ENCODE data around the gene GKAP1. TPM values are rescaled to one million over a fixed set of nuclear protein-coding genes. Genes with fewer than 3 reads are reported as not detected.
A peak's percentile ranks its signal among the peaks of the same experiment; 100 is the strongest.
"Not testable (repeated sequence)": the region's sequence is repeated elsewhere in the genome, so short reads cannot be mapped to it uniquely, and the experiment has no call there.

Gene GKAP1
- total RNA-seq (2022) (4.5 and 5.8 TPM in 2 replicates), Bru-seq, nascent RNA (percentile 40 among the genes with signal in this experiment), BruChase-seq, experiment 1, labeled RNA remaining after a 6-hour chase (percentile 36 among the genes with signal in this experiment), BruChase-seq, experiment 2, labeled RNA remaining after a 2-hour chase (percentile 42 among the genes with signal in this experiment)
- long read RNA-seq, partial matches to known transcripts: 0 of 8 reads
- long read RNA-seq, other reads (novel, unspliced or antisense): 3 of 8 reads

- H3K4me1 Mint-ChIP-seq (ENCODE audit: insufficient read depth, unreplicated experiment); intact Hi-C loops (cut with micrococcal nuclease); BruUV-seq (replicated peaks); H3K9me3 Mint-ChIP-seq (ENCODE audit: unreplicated experiment); H3K4me3 Mint-ChIP-seq (ENCODE audit: unreplicated experiment); H3K27me3 Mint-ChIP-seq (ENCODE audit: insufficient read depth, unreplicated experiment); H3K36me3 Mint-ChIP-seq (ENCODE audit: insufficient read depth, unreplicated experiment): not testable (repeated sequence)
- H3K27ac Mint-ChIP-seq (ENCODE audit: low read depth, unreplicated experiment): peak within 1 kb of the TSS; percentile 65
- ChIA-PET POLR2A (interaction anchor here (0.6 kb wide), 1 partner anchor 108 kb away, joined by 4 read pairs; no protein-coding TSS in a partner anchor), CTCF (interaction anchor here (0.7 kb wide), 1 partner anchor 240 kb away, joined by 3 read pairs; no protein-coding TSS in a partner anchor)
- peak; percentile 60 for DNase-seq (ENCODE audit: unreplicated experiment)
Measured at GRCh38 chr9:83817356-83818278, at the start of gene GKAP1. TSS of gene GKAP1 (minus strand) at chr9:83817769. CDS start at chr9:83806517, 11,252 bp downstream.

GRCh38 chr9:83849895-83850294 lies 32.3 kb upstream of the GKAP1 start:
- CTCF ChIA-PET: not testable (repeated sequence)

GRCh38 chr9:83837070-83837643 lies 19.6 kb upstream of the GKAP1 start:
- H3K9me3 Mint-ChIP-seq (ENCODE audit: unreplicated experiment); POLR2A ChIA-PET; H3K27me3 Mint-ChIP-seq (ENCODE audit: insufficient read depth, unreplicated experiment); H3K4me3 Mint-ChIP-seq (ENCODE audit: unreplicated experiment); H3K27ac Mint-ChIP-seq (ENCODE audit: low read depth, unreplicated experiment); BruUV-seq (replicated peaks); CTCF ChIA-PET; DNase-seq (ENCODE audit: unreplicated experiment); H3K4me1 Mint-ChIP-seq (ENCODE audit: insufficient read depth, unreplicated experiment): not testable (repeated sequence)
- peaks cover 15% of the 10 kb centered on the region for H3K36me3 Mint-ChIP-seq (ENCODE audit: insufficient read depth, unreplicated experiment)
- intact Hi-C loops (cut with micrococcal nuclease): loop anchor here (5.0 to 10.0 kb wide), 2 partner anchors 78 to 425 kb away; no protein-coding TSS in a partner anchor

More at GRCh38 chr9:83849895-83850294, 32.3 kb upstream of the GKAP1 start:
- H3K4me1 Mint-ChIP-seq (ENCODE audit: insufficient read depth, unreplicated experiment); H3K27ac Mint-ChIP-seq (ENCODE audit: low read depth, unreplicated experiment); H3K4me3 Mint-ChIP-seq (ENCODE audit: unreplicated experiment); DNase-seq (ENCODE audit: unreplicated experiment); POLR2A ChIA-PET; BruUV-seq (replicated peaks); H3K9me3 Mint-ChIP-seq (ENCODE audit: unreplicated experiment); H3K27me3 Mint-ChIP-seq (ENCODE audit: insufficient read depth, unreplicated experiment); intact Hi-C loops (cut with micrococcal nuclease): not testable (repeated sequence)
- H3K36me3 Mint-ChIP-seq (ENCODE audit: insufficient read depth, unreplicated experiment): peaks cover 50% of the 10 kb centered on the region

- H3K36me3 Mint-ChIP-seq (ENCODE audit: insufficient read depth, unreplicated experiment); POLR2A ChIA-PET; H3K27me3 Mint-ChIP-seq (ENCODE audit: insufficient read depth, unreplicated experiment); H3K27ac Mint-ChIP-seq (ENCODE audit: low read depth, unreplicated experiment); H3K4me1 Mint-ChIP-seq (ENCODE audit: insufficient read depth, unreplicated experiment); BruUV-seq (replicated peaks); H3K4me3 Mint-ChIP-seq (ENCODE audit: unreplicated experiment); CTCF ChIA-PET; H3K9me3 Mint-ChIP-seq (ENCODE audit: unreplicated experiment); DNase-seq (ENCODE audit: unreplicated experiment): not testable (repeated sequence)
- intact Hi-C loops (cut with micrococcal nuclease): loop anchor here (10.0 kb wide), 1 partner anchor 84 kb away; no protein-coding TSS in a partner anchor
Measured at GRCh38 chr9:83830426-83831071, 13.0 kb upstream of the GKAP1 start.

GRCh38 chr9:83824986-83825623 lies 7.5 kb upstream of the GKAP1 start:
- DNase-seq (ENCODE audit: unreplicated experiment): peak; percentile 44
- H3K27ac Mint-ChIP-seq (ENCODE audit: low read depth, unreplicated experiment); H3K36me3 Mint-ChIP-seq (ENCODE audit: insufficient read depth, unreplicated experiment); BruUV-seq (replicated peaks); POLR2A ChIA-PET; H3K9me3 Mint-ChIP-seq (ENCODE audit: unreplicated experiment); H3K4me3 Mint-ChIP-seq (ENCODE audit: unreplicated experiment); intact Hi-C loops (cut with micrococcal nuclease); H3K27me3 Mint-ChIP-seq (ENCODE audit: insufficient read depth, unreplicated experiment); H3K4me1 Mint-ChIP-seq (ENCODE audit: insufficient read depth, unreplicated experiment): not testable (repeated sequence)
- CTCF ChIA-PET: interaction anchor here (0.6 kb wide), 1 partner anchor 871 kb away, joined by 3 read pairs; no protein-coding TSS in a partner anchor

GRCh38 chr9:83817011-83817355 lies 586 bp downstream of the GKAP1 start:
- BruUV-seq (replicated peaks); intact Hi-C loops (cut with micrococcal nuclease); H3K9me3 Mint-ChIP-seq (ENCODE audit: unreplicated experiment); H3K4me3 Mint-ChIP-seq (ENCODE audit: unreplicated experiment); H3K4me1 Mint-ChIP-seq (ENCODE audit: insufficient read depth, unreplicated experiment); CTCF ChIA-PET; H3K36me3 Mint-ChIP-seq (ENCODE audit: insufficient read depth, unreplicated experiment); H3K27me3 Mint-ChIP-seq (ENCODE audit: insufficient read depth, unreplicated experiment): not testable (repeated sequence)
- H3K27ac Mint-ChIP-seq (ENCODE audit: low read depth, unreplicated experiment): peak overlapping the region; percentile 65
- peak; percentile 13 for DNase-seq (ENCODE audit: unreplicated experiment)
- POLR2A ChIA-PET: interaction anchor here (0.7 kb wide), 1 partner anchor 116 kb away, joined by 3 read pairs; no protein-coding TSS in a partner anchor

- H3K4me3 Mint-ChIP-seq (ENCODE audit: unreplicated experiment); H3K36me3 Mint-ChIP-seq (ENCODE audit: insufficient read depth, unreplicated experiment); DNase-seq (ENCODE audit: unreplicated experiment); intact Hi-C loops (cut with micrococcal nuclease); CTCF ChIA-PET; H3K27me3 Mint-ChIP-seq (ENCODE audit: insufficient read depth, unreplicated experiment); H3K9me3 Mint-ChIP-seq (ENCODE audit: unreplicated experiment); H3K4me1 Mint-ChIP-seq (ENCODE audit: insufficient read depth, unreplicated experiment); POLR2A ChIA-PET; BruUV-seq (replicated peaks); H3K27ac Mint-ChIP-seq (ENCODE audit: low read depth, unreplicated experiment): not testable (repeated sequence)
Measured at GRCh38 chr9:83815120-83815519, 2.4 kb downstream of the GKAP1 start.

- CTCF ChIA-PET; intact Hi-C loops (cut with micrococcal nuclease); BruUV-seq (replicated peaks): not testable (repeated sequence)
Measured at GRCh38 chr9:83809213-83809612, 8.4 kb downstream of the GKAP1 start.

More at GRCh38 chr9:83809213-83809612, 8.4 kb downstream of the GKAP1 start:
- H3K27me3 Mint-ChIP-seq (ENCODE audit: insufficient read depth, unreplicated experiment); POLR2A ChIA-PET; H3K36me3 Mint-ChIP-seq (ENCODE audit: insufficient read depth, unreplicated experiment); H3K4me3 Mint-ChIP-seq (ENCODE audit: unreplicated experiment); DNase-seq (ENCODE audit: unreplicated experiment); H3K9me3 Mint-ChIP-seq (ENCODE audit: unreplicated experiment); H3K4me1 Mint-ChIP-seq (ENCODE audit: insufficient read depth, unreplicated experiment); H3K27ac Mint-ChIP-seq (ENCODE audit: low read depth, unreplicated experiment): not testable (repeated sequence)

All from MCF 10A (cell line).